Activated CD4-positive, alpha-beta T cell treated with anti-CD3 and anti-CD28 coated beads, Interleukin-2, amount 50 U/mL, for 4 hours (primary cell): ENCODE results near the gene RMDN3.

Source experiments
- DNase-seq, 2 experiments: peaks; one replicate each; pipeline ENCODE4 v3.0.0-alpha.2; 2020

RMDN3 gene

DNA sequence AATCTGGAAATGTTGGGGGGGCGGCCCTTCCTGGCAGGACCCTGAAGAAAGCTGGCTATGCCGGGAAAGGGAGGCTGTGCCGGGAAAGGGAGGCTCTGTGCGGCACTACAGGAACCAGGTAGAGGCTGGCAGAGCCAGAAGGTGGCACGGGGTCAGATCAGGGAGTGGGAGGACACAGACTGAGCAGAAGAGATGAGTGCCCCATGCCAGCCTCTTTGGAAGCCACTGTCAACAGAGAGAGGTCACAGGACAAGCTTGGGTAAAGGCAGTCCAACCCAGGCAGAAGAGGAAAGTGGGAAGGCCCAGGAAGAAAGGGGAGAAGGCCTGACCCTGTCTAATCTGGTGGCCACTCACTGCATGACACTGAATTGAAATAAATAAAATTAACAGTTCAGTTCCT lies 16.2 kb upstream of the RMDN3 start:
- no peak for DNase-seq

DNA sequence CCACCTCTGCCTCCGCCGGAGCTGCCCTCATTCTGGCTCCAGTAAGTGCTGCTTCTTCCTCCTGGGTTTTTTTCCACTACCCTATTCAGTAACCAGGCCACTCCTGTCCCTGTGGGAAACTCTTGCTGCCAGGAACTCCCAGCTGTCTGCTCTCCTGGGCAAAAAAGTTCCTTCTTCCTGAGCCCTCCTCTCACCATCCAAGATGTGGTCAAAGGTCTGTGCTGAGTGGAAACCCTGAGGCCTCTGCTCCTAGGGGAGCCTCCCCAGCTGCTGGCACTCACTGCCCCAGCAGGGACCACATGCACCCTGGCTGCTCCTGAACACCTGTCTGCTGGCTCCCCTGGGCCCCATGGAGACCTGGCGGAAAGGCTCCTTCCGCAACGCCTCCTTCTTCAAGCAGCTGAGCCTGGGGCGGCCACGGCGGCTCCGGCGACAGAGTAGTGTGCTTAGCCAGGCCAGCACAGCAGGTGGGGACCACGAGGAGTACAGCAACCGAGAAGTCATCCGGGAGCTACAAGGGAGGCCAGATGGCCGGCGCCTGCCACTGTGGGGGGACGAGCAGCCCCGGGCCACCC lies 15.2 kb upstream of the RMDN3 start:
- no peak for DNase-seq

DNA sequence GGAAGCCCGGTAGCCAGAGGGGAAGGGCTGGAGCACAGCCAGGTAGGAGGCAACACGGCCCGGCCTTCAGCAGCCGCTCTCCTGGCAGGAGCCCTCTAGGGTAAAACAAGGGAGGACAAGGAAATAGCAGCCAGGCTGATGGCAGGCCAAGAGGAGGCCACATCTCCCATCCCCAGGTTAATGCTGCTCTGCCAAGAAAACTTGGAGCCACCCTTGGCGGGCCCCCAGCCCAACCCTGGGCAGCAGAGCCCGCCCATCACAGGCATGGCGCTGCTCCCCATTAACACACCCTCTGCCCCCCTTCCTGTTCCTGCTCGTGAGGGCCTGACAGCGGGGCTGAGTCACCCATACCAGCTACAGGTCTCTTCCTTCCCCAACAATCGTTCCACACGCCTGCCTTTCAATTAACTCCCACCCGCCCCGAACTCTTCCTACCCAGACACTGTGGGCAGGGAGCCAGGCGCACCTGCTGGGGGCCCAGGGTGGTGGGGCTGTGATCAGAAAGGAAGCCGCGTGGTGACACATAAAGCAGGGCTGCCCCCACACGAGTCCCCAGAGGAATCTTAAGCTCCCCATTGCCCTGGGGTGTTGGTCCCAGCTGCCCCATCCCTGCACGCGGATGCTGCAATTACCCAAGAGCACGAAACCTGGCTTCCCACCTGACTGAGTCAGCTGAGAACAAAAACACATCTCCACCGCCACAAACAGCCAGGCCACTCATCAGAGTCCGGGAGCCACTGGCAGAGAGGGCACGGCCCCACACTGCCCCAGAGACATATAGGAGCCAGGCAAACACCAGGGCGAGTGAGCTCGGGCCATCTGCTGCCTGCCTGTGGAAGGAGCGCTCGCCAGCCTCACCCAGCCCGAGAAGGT lies 14.5 kb upstream of the RMDN3 start, which contains the start of gene C15orf62:
Gene C15orf62 (plus strand): TSS at position 707 of the 873 bp plus-strand sequence. CDS start 516 bp downstream, outside the sequence.
- DNase-seq, result peak; percentile 62 to 72

DNA sequence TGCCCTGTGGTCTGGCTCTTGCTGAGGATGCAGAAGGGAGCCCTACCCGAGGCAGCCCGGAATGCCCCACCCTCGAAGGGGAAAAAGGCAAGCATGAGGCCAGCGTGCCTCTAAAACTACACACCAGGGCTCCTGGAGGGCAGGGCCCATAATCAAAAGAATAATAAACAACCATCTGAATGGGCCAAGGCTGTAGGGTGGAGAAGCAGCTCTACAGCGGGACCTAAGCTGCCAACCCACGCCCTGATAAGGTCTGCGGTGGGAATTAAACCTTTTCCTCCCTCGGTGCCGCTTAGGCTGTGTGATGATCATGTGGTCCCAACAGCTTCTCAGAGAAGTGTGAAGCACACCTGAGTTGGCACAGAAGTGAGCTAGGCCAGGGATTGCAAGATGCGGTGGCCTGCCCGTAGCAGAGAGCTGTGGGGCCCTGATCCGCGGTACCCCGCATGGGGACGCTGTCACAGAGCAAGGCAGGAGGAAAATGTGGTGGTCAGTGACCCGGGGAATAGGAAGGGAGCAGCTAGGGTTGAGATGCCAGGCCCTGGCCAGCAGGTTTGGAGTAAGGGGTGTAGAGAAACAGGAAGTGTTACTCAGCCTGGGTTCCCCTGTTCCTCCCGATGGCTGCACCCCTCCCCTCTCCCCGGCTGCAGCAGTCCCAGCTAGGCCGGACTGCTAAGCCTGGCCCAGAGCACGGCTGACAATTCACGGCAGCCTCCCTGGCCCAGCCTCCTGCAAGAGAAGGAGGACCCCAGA lies 13.6 kb upstream of the RMDN3 start:
- no peak for DNase-seq

DNA sequence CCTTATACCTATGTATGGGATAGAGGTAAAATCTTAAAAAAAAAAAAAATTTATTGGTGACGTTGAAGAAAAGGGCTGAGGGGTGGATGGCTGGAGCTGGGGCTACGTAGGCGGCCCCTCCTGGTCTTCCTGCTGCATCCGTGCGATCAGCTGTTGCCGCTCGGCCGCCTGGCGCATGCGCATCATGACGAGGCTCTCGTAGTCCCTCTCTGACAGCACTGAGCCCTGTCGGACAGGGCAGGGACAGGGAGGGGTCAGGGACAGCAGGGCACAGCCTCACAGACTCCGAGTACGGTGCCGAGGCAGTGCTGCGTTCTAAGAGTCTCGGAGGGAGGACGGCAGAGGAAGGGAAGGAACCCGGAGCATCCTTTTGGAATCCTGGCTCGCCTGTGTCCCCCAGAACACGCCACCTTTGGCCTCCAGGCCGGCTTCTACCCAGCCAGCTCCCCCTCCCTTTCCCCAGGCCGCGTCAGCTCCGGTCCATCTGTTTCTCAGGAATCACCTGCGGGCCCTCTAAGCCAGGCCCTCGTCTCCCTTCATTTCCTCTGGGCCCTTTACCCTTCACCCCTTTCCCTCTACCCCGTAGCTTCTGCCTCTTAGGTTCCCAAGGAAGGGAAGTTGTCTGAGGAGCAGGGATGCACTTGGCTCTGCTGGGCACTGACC lies 12.9 kb upstream of the RMDN3 start:
- DNase-seq, result no peak

DNA sequence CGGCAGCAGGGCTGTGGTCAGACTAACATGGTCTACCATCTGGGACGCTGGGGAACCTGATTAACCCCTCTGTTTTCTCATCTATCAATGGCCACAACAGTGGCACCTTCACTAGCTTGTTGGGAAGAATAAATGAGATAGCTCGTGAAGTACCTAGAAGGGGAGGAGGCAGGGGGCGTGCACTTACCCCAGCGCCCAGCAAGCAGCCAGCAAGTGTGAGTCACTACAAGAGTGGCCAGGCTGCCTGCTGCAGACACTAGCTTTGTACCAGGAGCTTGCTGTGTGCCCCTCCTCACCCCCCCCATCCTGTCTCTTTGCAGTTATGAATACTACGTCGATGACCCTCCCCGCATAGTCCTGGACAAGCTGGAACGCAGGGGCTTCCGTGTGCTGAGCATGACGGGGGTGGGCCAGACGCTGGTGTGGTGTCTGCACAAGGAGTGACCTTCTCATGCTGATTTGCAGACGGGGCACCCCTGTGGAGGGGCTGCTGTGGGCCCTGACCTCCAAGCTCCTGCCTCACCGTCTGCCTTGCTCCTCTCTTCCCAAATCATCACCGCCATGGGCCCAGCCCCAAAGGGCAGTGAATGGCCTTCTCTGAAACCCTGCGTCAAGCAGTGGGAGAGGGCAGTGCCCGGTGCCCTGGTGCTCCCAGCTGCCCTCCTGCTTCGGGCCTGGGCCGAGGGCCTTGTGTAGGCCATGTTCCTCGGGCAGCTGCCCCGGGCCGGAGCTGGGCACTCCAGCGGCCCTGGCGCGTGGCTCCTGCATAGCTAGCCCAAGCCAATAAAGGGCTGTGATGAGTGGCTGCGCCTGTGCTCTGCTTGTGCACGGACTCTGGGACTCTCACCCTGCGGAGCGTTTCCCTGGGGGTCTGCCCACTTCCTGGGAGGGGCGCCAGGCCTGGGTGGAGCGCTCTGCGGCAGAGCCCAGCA lies 12.1 kb upstream of the RMDN3 start:
- DNase-seq, result no peak

DNA sequence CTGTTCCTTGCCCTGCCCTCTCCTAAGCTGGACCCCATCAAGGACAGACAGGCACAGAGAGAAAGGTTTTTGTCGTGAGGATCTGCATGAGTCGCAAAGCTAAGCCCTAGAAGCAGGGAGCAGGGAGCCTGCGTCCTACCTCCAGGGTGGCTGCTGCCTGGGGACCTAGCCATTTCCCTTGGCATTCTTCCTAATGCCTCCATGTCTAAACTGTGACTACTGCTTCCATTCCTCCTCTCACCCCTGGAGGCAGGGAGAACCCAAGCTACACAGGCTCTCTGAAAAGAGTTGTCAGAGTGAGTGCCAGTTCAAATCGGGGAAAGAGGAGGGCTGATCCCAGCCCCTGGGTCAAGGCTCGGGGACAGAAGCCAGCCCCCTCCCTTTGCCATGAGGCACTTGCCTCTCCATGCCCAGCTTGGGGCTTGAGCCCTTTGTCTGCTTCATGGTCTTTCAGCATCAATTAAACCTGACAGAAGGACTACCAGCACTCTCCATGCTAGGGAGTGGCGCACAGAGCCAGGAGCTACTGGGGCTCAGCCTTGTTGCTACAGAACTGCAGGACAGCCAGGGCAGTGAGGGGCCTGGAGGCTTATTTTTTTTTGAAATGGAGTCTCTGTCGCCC lies 11.3 kb upstream of the RMDN3 start:
- DNase-seq, result no peak

DNA sequence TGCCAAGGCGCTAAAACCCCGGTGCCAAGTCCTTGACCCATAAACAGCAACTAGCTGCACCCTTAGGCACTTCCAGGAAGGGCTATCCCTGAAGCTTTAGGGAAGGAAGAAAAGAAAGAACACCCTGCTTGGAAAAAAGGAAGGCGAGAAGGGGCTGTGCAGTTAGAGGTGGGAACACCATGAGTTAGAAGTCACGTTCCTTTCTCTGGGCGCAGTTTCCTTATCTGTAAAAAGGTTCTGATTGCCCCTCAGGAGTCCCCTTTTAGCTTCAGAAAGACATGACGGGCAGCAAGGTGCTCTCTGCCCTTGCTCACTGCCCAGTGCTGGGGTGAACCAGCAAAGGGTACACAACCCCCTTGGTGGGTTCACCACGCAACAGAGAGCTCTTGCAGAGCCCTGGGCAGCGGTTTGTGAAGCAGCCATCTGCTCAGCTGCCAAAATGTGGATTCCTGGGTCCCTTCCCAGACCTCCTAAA lies 9.6 kb upstream of the RMDN3 start:
- no peak for DNase-seq

DNA sequence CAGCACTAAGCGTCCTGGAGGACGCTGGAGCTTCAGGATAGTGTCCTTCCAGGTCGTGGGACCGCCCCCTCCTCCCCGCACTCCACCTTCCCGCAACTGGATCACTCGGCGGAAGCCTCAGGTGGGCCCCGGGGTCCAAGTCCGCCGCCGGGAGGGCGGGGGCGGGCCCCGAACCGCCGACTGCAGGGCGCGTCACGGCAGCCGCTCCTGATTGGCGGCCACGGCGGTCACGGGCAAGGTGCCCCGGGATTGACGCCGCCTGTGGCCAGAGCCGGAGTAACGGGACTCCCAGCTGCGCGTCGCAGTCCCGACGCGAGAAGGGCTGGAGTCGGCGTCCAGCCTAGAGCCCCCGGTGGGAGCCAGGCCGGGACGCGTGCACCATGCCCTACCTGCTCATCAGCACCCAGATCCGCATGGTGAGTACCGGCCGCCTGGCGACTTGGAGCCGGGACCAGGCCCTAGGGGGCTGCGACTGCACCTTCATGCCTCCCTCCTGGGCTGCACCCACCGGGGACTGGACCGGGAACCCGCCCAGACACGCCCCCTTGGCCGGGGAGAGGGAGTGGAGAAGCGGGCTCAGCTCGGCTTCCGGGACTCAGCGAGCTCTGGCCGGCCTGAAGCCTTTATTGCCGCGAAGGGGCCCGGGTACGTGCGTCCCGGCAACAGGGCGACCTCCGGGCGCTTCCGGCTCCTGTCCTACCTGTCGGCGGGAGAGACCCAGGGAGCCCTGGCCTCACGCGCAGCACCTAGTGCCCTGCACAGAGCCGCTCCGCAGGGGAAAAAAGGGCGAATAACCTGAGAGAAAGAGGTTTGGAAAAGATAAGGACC lies 9.0 kb upstream of the RMDN3 start, which contains the start of gene GCHFR:
Gene GCHFR (plus strand): TSS at position 268 of the 828 bp plus-strand sequence. CDS start 113 bp downstream, at position 381.
- DNase-seq, result peak; percentile 33 to 42

DNA sequence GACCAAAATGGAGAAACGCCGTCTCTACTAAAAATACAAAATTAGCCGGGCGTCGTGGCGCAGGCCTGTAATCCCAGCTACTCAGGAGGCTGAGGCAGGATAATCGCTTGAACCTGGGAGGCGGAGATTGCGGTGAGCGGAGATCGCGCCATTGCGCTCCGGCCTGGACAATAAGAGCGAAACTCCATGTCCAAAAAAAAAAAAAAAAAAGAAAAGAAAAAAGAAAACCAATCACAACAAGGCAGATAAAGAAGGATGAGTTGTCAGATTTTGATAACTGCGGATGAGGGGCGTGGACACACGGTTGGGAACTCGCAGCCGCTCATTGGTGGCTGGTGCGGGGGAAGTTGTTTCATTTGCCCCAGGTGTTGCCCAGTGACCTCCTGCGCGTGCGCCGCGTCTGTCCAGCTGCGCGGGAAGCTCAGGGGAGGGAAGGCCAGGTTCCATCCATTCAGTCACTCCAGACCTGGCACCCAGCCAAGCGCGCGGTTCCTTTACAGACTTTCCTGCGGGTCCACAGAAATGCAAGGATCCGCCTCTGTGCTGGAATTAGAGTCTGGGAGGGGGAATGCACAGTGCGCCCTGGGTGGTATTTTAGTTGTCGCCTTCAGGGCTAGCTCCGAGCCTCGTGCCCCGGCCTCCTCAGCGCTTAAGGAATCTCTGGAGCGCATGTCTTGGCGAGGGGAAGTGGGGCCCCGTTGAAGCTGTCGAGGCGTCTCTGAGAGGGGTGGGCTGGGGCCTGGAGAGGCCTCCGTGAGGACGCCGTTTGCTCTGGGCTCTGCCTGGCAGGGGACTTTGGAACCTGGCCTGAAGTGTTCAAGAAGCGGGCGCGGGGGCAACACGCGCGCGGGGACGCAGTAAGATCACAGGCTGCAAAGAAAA lies 8.1 kb upstream of the RMDN3 start:
- DNase-seq, result peak in 1 of 2 experiments; percentile 14

DNA sequence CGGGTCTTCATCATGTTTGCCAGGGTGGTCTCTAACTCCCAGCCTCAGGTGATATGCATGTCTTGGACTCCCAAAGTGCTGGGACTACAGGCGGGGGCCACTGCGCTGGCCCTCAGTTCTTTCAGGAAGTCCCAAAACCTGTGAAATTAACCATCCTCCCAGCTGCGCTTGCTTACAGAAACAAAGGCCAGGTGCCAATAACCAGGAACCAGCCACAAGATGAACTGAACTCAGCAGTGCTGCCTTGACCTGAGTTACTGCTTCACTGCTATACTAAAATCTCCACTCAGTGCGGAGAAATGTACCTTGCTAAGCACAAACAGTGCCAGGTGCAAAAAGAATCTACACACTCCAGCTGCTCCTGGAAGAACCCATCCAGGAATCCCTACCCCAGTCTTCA lies 4.9 kb upstream of the RMDN3 start:
- no peak for DNase-seq

DNA sequence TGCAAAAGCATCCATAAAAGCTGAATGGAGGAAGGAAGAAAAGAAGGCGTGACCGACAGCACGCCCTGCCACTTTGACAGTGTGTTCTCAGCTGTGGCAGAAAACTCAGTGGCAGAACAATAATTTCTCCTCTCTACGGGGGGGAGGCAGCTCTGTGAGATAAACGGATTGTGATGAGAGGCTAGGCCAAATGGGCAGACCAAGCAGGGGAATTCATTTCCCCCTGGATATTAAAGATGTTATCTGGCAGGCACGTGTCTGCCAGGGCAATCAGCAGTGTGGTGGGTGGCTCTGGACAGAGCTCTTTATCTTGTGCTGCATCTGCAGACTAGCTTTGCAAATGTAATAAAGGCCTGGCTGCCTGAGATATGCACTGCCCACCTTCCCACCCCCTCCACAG lies 1.9 kb upstream of the RMDN3 start:
- no peak for DNase-seq

DNA sequence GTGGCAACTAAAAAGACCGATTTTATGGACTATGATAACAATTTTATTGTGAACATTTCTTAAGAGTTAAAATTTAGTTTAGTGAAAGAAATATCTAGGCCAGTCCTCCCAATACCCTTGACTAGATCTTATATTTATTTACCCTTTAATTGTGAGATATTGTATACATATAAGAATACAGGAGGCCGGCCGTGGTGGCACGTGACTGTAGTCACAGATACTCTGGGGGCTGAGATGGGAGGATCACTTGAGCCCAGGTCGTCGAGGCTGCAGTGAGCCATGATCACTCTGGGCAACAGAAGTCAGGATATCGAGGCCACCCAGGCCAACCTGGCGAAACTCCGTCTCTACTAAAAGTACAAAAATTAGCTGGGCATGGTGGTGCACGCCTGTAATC lies 756 bp upstream of the RMDN3 start:
- no peak for DNase-seq

DNA sequence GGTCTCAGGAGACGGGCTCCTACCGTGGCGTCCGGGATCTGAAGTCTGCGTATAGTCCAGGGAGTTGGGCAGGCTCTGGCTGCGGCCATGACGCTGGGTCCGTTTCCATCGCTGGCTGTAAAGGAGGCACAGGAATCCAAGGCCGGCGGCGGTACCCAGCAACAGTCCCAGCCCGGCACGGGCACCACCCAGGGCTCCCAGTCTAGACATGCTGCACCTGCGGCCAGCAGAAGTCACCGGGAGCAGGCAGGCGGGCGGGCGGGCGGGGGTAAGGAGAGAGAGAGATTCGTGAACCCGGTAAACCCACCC lies 526 bp downstream of the RMDN3 start:
- no peak for DNase-seq

DNA sequence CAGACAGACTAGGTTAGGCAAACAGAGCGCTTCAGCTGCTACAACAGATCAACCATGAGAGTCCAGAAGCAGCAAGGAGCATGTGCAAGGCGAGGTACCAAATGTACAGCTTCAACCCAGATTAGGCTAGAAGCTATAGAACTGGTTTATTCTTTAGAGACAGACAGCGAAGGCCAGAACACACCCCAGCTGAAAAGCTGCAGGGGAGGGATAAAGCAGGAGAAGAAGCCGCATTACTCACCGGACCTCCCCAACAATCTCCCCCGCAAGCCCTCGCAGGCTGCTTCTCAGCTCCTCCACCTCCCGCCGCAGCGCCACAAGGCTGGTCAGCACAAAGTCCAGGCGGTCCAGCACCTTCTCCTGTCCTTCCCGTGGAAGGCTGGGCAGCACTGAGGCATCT lies 3.3 kb downstream of the RMDN3 start:
- DNase-seq, result no peak

DNA sequence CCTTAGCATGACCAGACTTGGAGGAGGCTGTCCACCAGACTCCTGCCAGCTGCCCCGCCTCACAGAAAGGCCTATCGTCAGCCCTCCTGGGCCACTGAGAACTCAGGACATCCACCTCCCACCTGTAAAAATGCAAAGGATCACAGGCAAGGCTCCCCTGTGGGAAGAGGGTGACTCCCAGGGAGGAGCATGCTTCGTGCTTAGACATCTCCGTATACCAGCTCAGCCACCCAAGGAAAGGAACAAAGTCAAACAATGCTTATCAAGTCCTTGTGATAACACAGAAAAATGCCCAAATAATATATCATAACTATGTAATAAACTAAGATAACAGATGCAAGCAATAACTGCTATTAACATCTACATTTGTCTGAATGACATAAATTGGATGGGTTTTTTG lies 4.2 kb downstream of the RMDN3 start:
- DNase-seq, result no peak

DNA sequence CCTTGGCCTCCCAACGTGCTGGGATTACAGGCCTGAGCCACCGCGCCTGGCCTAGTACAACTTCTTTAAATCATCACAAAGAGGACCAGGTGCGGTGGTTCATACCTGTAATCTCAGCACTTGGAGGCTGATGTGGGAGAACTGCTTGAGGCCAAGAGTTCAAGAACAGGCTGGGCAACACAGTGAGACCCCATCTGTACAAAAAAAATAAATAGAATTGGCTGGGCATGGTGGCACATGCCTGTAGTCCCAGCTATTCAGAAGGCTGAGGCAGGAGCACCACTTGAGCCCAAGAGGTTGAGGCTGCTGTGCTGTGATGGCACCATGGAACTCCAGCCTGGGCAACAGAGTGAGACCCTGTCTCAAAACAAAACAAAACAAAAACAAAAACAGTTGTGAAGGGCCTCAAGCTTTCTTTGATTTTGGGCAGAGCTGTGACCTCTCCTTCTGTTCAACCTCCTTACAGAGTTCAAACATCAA lies 5.9 kb downstream of the RMDN3 start:
- DNase-seq, result no peak

DNA sequence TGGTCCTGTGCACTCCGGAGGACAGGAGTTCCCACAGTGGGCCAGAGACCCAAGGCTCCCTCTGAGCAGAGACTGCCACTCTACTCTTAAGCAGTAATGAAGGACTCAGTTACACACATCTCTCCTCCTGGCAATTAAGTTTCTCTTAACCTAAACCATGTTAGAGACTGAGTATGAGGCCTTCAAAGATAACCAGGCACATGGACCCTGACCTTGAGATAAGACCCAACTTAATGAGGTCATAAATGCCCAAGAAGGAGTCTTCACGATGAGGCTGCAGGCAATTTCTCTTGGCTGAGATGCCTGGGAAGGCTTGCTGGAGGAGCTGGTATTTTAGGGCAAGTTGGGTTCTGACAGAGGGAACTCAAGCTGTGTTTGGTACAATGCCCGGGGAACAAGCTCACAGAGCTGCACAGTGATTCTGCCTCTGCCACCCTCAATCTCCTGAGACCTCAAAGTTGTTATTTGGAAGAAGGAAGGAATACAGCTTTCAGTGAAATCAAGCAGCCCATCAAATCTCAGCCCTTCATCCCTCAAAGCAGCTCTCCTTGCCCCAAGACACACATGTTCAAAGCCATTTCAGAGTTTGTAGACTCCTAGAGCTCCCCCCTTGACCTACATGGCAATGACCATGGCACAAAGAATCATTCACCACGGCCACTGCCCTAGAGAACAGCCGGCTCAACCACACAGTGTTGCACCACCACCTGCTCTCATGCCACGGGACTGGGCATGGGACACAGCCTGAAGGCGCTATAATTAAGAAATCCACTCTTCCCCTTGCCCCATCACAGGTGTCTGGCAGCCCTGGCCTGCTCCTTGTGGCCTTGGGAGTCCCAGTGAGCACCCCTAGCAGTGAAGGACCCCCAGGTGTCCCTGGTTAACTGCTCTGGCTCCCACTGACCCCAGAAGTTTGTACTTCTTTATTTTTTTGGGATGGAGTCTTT lies 7.1 kb downstream of the RMDN3 start:
- DNase-seq, result no peak
